C4-2B (cell line): Measurements from ENCODE around the gene CCDC138.
A peak's percentile ranks its signal among the peaks of the same experiment; 100 is the strongest.

ENCODE experiments used
- H3K27ac ChIP-seq: fragments of 450-650 bp; 2 replicates; pipeline ENCODE4 v1.5.1; 2017
- ZFX ChIP-seq: fragments of 450-650 bp; IDR thresholded peaks from 2 replicates; pipeline ENCODE4 v1.6.1; 2017
- TF ChIP-seq, protein P1 (sequence below): fragments of 450-650 bp; conservative IDR thresholded peaks from 2 replicates; pipeline ENCODE4 v1.5.1; 2017; ENCODE audit warnings: mild to moderate bottlenecking

Gene CCDC138

DNA sequence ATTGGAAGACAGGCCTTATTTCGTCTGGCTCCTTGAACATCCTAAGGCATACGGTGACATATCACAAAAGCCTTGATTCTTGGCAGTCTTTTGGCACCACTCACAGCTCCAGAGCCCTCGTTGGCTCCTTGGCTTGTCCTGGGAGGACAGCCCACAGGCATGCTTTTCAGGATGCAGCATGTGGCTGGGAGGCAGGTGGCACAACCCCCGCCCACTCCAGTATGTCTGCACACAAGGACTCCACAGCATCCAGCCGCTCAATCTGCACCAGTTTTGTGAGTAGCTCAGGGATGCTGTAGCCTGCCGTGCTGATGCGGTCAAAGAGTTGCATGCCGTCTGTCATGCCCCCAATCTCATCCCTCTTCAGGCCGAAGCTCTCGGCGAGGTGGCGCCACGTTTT is 110.2 kb downstream of the CCDC138 start:
- TF ChIP-seq, protein P1, sequence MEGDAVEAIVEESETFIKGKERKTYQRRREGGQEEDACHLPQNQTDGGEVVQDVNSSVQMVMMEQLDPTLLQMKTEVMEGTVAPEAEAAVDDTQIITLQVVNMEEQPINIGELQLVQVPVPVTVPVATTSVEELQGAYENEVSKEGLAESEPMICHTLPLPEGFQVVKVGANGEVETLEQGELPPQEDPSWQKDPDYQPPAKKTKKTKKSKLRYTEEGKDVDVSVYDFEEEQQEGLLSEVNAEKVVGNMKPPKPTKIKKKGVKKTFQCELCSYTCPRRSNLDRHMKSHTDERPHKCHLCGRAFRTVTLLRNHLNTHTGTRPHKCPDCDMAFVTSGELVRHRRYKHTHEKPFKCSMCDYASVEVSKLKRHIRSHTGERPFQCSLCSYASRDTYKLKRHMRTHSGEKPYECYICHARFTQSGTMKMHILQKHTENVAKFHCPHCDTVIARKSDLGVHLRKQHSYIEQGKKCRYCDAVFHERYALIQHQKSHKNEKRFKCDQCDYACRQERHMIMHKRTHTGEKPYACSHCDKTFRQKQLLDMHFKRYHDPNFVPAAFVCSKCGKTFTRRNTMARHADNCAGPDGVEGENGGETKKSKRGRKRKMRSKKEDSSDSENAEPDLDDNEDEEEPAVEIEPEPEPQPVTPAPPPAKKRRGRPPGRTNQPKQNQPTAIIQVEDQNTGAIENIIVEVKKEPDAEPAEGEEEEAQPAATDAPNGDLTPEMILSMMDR: no peak
- TF ChIP-seq ZFX: no peak
- no peak overlapping the region for H3K27ac ChIP-seq

DNA sequence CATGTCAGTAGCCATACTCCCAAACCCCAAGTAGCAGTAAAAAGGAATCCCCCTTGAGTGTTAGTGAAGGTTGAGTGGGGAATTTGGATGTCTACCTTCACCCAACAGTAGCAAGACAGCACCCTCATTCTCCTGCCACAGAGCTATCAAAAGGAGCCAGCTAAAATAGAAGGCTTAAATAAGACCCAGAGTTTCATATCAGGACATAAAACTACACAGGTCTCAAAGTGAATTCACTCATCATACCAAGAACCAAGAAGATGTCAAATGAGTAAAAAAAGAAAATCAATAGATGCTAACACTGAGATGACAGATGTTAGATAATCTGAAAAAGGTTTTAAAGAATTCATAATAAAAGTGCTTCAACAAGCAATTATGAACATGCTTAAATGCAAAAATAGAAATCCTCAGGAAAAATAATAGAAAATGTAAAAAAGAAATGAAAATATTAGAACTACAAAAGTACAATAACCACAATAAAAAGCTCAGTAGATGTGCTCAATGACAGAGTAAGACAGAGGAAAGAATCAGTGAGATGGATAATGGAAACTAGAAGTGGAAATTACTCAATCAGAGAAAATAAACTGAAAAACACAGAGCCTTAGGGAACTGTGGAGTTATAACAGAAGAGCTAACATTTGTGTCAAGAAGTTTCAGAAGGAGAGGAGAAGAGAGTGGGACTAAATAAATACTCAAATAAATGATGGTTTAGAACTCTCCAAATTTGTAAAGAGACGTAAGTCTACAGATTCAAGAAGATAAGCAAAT is 111.9 kb downstream of the CCDC138 start:
- H3K27ac ChIP-seq: no peak overlapping the region
- TF ChIP-seq ZFX: no peak
- TF ChIP-seq, protein P1: no peak

DNA sequence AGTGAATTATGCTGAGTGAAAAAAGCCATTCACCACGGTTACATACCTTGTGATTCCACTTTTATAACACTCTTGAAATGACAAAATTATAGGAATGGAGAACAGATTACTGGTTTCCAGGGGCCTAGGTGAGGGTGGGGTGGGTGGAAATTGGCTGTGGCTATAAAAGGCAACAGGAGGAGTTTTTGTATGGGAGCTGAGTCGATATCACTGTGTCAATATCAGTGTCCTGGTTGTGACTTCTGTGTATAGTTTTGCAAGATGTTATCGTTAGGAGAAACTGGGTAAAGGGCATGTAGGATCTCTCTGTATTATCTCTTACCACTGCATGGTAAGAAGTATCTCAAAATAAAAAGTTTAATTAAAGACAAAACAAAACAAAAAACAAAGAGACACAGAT is 118.1 kb downstream of the CCDC138 start:
- H3K27ac ChIP-seq: peak overlapping the region; percentile 36
- TF ChIP-seq, protein P1: no peak
- TF ChIP-seq ZFX: no peak

DNA sequence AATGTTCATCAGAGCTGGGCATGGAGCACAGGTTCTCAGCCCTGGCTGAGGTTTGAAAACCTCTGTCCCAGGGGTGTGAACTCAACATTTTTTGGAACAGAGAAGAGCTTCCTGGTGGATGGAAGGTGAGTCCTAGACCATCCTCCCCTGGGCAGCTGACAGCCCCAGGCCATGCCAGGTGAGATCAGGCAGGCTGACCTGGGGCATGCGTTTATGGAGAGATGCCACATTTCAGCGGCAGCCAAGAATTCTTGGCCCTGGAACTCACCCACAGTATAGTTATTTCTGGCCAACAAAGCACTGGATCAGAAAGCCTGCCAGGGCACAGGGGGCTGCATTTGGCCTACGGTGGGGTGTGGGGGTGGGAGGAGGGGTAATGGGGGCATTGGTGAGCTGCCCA is 118.6 kb downstream of the CCDC138 start:
- H3K27ac ChIP-seq: peak overlapping the region; percentile 36
- TF ChIP-seq, protein P1: no peak
- no peak for TF ChIP-seq ZFX

DNA sequence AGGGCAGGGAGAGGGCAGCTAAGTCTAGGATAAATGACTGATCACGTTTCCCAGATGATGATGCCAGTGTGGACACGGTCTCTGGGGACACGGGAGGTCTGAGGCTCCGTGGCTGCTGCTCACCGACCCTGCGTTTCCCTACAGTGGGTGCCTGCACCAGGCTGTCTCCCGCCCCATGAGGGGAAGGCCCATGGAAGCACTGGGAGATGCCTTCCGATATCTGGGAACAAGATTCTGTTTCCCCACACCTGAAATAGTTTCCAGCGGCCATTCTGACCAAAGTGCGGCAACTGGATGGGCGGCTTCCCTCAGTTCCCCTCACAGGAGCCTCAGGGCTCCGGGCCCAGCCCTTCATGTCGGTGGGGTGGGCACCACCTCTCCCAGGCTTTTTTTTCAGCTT is 119.3 kb downstream of the CCDC138 start:
- TF ChIP-seq ZFX: no peak
- TF ChIP-seq, protein P1: no peak
- H3K27ac ChIP-seq: peak overlapping the region; percentile 36

DNA sequence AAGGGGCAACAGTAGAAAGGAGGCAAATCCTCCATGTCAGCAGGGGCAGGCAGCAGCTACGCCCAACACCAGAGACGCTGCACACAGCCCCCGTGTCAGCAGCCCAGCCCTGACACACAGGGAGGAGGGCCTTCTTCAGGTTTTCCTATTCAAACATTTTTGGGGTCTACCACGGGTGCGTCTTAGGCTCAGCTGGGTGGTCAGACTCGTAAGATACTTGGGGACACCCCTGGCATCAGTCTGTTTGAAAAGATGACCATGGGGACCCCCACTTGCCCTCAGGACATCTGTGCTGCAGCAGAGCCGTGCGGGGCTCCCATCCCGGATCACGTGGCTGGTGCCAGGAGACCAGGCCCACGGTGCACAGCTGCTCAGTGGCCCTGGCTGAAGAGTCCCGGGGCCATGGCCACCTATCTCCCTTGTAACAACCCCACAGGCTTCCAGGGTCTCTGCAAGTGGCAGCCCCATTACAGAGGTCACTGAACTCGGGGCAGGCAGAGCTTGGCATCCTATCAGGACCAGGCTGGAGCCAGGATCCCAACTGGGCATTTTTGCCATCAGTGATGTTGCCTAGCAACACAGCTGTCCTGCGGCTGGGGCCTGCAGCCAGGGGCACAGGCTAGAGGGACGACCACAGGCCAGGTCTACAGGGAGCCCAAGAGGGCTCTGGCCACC is 120.0 kb downstream of the CCDC138 start:
- no peak overlapping the region; the same call in 1 of the 2 replicates for H3K27ac ChIP-seq
- TF ChIP-seq ZFX: no peak
- TF ChIP-seq, protein P1: no peak
